ENCODE measurements around the gene USH2A.

- TF ChIP-seq ZNF777 (tag by site-specific recombination; IDR thresholded peaks at IDR 0.05; ENCODE audit: borderline replicate concordance) (no peak), ZNF792 (tag by site-specific recombination; IDR thresholded peaks at IDR 0.05) (no peak), ZNF266 (tag by site-specific recombination; IDR thresholded peaks at IDR 0.05; ENCODE audit: low read depth) (no peak), ZBTB7A (tag by site-specific recombination; IDR thresholded peaks at IDR 0.05; ENCODE audit: low read depth) (no peak), CTCF (tag by site-specific recombination; IDR thresholded peaks at IDR 0.05) (no peak), ZNF391 (tag by site-specific recombination; IDR thresholded peaks at IDR 0.05; ENCODE audit: borderline replicate concordance, low read depth) (no peak), MYNN (tag by site-specific recombination; IDR thresholded peaks at IDR 0.05; ENCODE audit: borderline replicate concordance) (no peak)
These were observed 41.2 kb upstream of the USH2A start for GRCh38 chr1:216464489-216464888.

Measured in HEK293 (cell line).